SW480 (cell line): ENCODE measurements around the gene SPINT4.
"Not testable (repeated sequence)": the region's sequence is repeated elsewhere in the genome, so short reads cannot be mapped to it uniquely, and the experiment has no call there.

Experiments
- DNase-seq: peaks from one replicate; pipeline ENCODE4 v3.0.0-alpha.2; 2016; ENCODE audit warnings: low spot score

Gene SPINT4

GRCh38 chr20:45722047-45722446 lies at the start of gene SPINT4:
SPINT4 (plus strand) TSS chr20:45722347; CDS start chr20:45722368, 21 bp downstream.
- no peak for DNase-seq

- no peak for DNase-seq
Measured at GRCh38 chr20:45672765-45673164, 49.4 kb upstream of the SPINT4 start.

- DNase-seq: no peak
Measured at GRCh38 chr20:45679650-45680049, 42.5 kb upstream of the SPINT4 start.

GRCh38 chr20:45685896-45686295 lies 36.3 kb upstream of the SPINT4 start:
- peak; percentile 28 for DNase-seq

GRCh38 chr20:45693346-45693745 lies 28.8 kb upstream of the SPINT4 start:
- DNase-seq: not testable (repeated sequence)

GRCh38 chr20:45695496-45695895 lies 26.7 kb upstream of the SPINT4 start:
- no peak for DNase-seq

- DNase-seq: no peak
Measured at GRCh38 chr20:45701104-45701503, 21.0 kb upstream of the SPINT4 start.

GRCh38 chr20:45701873-45702272 lies 20.3 kb upstream of the SPINT4 start, which contains the start of gene WFDC13:
WFDC13 (plus strand) TSS chr20:45702038; CDS start chr20:45702124, 86 bp downstream.
- no peak for DNase-seq

- DNase-seq: no peak
Measured at GRCh38 chr20:45704969-45705637, 17.0 kb upstream of the SPINT4 start, which contains the start of gene WFDC10B. WFDC10B (minus strand) TSS chr20:45705019; CDS start chr20:45685992, 19,027 bp downstream.

GRCh38 chr20:45716141-45716688 lies 5.9 kb upstream of the SPINT4 start:
- not testable (repeated sequence) for DNase-seq

- DNase-seq: no peak
Measured at GRCh38 chr20:45725134-45725533, 3.0 kb downstream of the SPINT4 start.

- DNase-seq: no peak
Measured at GRCh38 chr20:45727044-45727443, 4.9 kb downstream of the SPINT4 start.

GRCh38 chr20:45732199-45732598 lies 10.1 kb downstream of the SPINT4 start:
- DNase-seq: no peak

GRCh38 chr20:45735552-45735951 lies 13.4 kb downstream of the SPINT4 start:
- DNase-seq: no peak

- DNase-seq: no peak
Measured at GRCh38 chr20:45735988-45736387, 13.8 kb downstream of the SPINT4 start.

GRCh38 chr20:45742596-45742995 lies 20.4 kb downstream of the SPINT4 start:
- no peak for DNase-seq

GRCh38 chr20:45745015-45745414 lies 22.9 kb downstream of the SPINT4 start:
- DNase-seq: no peak

- no peak for DNase-seq
Measured at GRCh38 chr20:45751721-45752120, 29.6 kb downstream of the SPINT4 start.

- no peak for DNase-seq
Measured at GRCh38 chr20:45752746-45753145, 30.6 kb downstream of the SPINT4 start.

GRCh38 chr20:45758096-45758495 lies 35.9 kb downstream of the SPINT4 start:
- DNase-seq: no peak

GRCh38 chr20:45759921-45760320 lies 37.8 kb downstream of the SPINT4 start:
- not testable (repeated sequence) for DNase-seq

GRCh38 chr20:45761966-45762365 lies 39.8 kb downstream of the SPINT4 start:
- not testable (repeated sequence) for DNase-seq

GRCh38 chr20:45764618-45765282 lies 42.6 kb downstream of the SPINT4 start:
- DNase-seq: not testable (repeated sequence)
